K562 (cell line): ENCODE results near the gene LZTR1.

Experiments used
- CHCHD3 ChIP-seq: fragments of 250-450 bp; sonication (Bioruptor Pico); IDR thresholded peaks from 2 replicates; pipeline ENCODE4 v2.1.2; 2022; ENCODE audit warnings: mild to moderate bottlenecking
- CXXC5 ChIP-seq: fragments of 250-450 bp; sonication (Bioruptor Pico); IDR thresholded peaks from 2 replicates; pipeline ENCODE4 v1.8.0; 2022; ENCODE audit warnings: inconsistent platforms, mild to moderate bottlenecking, moderate library complexity
- EP300 ChIP-seq: IDR thresholded peaks from 2 replicates; pipeline ENCODE4 v1.6.1; 2012; ENCODE audit warnings: low read length, improper control_type of control experiment
- NFIX ChIP-seq: fragments of 250-450 bp; sonication (Bioruptor Pico); IDR thresholded peaks from 2 replicates; pipeline ENCODE4 v1.4.0; 2020; ENCODE audit warnings: low read depth, mild to moderate bottlenecking, moderate library complexity
- ZNF24 ChIP-seq: fragments of 450-650 bp; IDR thresholded peaks from 2 replicates; pipeline ENCODE4 v1.6.1; 2016

GRCh38 chr22:21025763-21026755 lies 44.0 kb downstream of the LZTR1 start:
- no peak; the same call in 1 of the 2 replicates for TF ChIP-seq CXXC5 (CRISPR knock-in tag)
- no peak for TF ChIP-seq CHCHD3 (CRISPR knock-in tag)
- no peak for TF ChIP-seq EP300
- no peak for TF ChIP-seq ZNF24
- TF ChIP-seq NFIX (CRISPR knock-in tag), result 0 out of 2 replicates have a peak, but pooled peaks have one; percentile 5
